Uterus (tissue), 4 donors: ENCODE data around the gene SLC25A21. TPM values are rescaled to one million over a fixed set of nuclear protein-coding genes. Genes with fewer than 3 reads are reported as not detected.

Experiments
- DNase-seq, 2 donors: peaks; one replicate each; pipeline ENCODE4 v3.0.0-alpha.2; 2019 to 2020
- H3K27ac ChIP-seq, 2 donors: fragments of 200-600 bp; sonication (generic); 1 replicate in 1 of 2; 2 replicates in 1 of 2; pipeline ENCODE4 v1.5.1; 2016 to 2018
- H3K27me3 ChIP-seq, 2 donors: fragments of 200-600 bp; sonication (generic); one replicate each; pipeline ENCODE4 v1.5.1; 2018 to 2019; ENCODE audit warnings: control low read depth in 1 of 2
- H3K36me3 ChIP-seq, 2 donors: fragments of 200-600 bp; sonication (generic); one replicate each; pipeline ENCODE4 v1.5.1; 2019; ENCODE audit warnings: control low read depth in 1 of 2
- H3K4me1 ChIP-seq, 2 donors: fragments of 200-600 bp; sonication (generic); one replicate each; pipeline ENCODE4 v1.5.1; 2018 to 2019; ENCODE audit warnings: control low read depth in 1 of 2
- H3K4me3 ChIP-seq, 2 donors: fragments of 200-600 bp; sonication (generic); 1 replicate in 1 of 2; 2 replicates in 1 of 2; pipeline ENCODE4 v1.5.1; 2018 to 2019; ENCODE audit warnings: mild to moderate bottlenecking in 1 of 2
- H3K9me3 ChIP-seq, 2 donors: fragments of 200-600 bp; sonication (generic); one replicate each; pipeline ENCODE4 v1.5.1; 2019; ENCODE audit warnings: control low read depth in 1 of 2
- CTCF ChIP-seq, 4 experiments: fragments of 200-600 bp in 2 of 4; fragments of 450-650 bp in 2 of 4; sonication (generic) in 2 of 4; IDR thresholded peaks; one replicate each; pipeline ENCODE4 v1.5.1; 2016 to 2019; ENCODE audit warnings: antibody characterized with exemption in 4 of 4, mild to moderate bottlenecking in 2 of 4, moderate library complexity in 1 of 4
- POLR2A ChIP-seq, 2 donors: fragments of 450-650 bp; IDR thresholded peaks; one replicate each; pipeline ENCODE4 v1.6.1; 2016; ENCODE audit warnings: antibody characterized with exemption in 2 of 2, mild to moderate bottlenecking in 1 of 2, moderate library complexity in 1 of 2
- intact Hi-C: fragments of 100-400 bp; cut with DNase I; formaldehyde crosslinking; loops from one replicate; pipeline ENCODE4 v1.15.1; 2023; ENCODE audit warnings: low total_unique reads
- total RNA-seq, 4 donors: library from RNA; depleted of rRNA in 3 of 4; stranded (reverse); fragments of >200 nt in 3 of 4; gene quantifications; one replicate each; pipeline versions ENCODE4 v1.1.0 to v1.2.4, GENCODE V29; 2014 to 2023
- donor health status: DM: yes; HTN: yes; CAD: no.

The SLC25A21 gene
- total RNA-seq, 4 donors from 2014 or later: under 0.01 to 3.0 (median 2.0) TPM; not detected in 1

GRCh38 chr14:37054144-37054543, 118.3 kb downstream of the SLC25A21 start:
- DNase-seq: no peak
- Histone ChIP-seq H3K27me3 (no peaks in the 10 kb centered on the region), H3K4me1 (no peaks in the 10 kb centered on the region), H3K36me3 (no peaks in the 10 kb centered on the region), H3K4me3 (no peak overlapping the region), H3K27ac (no peak overlapping the region), H3K9me3 (no peaks in the 10 kb centered on the region)
- TF ChIP-seq CTCF (IDR thresholded peaks at IDR 0.05) (no peak), POLR2A (IDR thresholded peaks at IDR 0.05) (no peak)
- intact Hi-C loops: no loop called here

- no peaks in the 10 kb centered on the region for H3K9me3 ChIP-seq
- H3K4me1 ChIP-seq: no peaks in the 10 kb centered on the region
- intact Hi-C loops: no loop called here
- H3K4me3 ChIP-seq: no peak overlapping the region
- DNase-seq: no peak
- no peaks in the 10 kb centered on the region for H3K36me3 ChIP-seq
- no peak overlapping the region for H3K27ac ChIP-seq
- TF ChIP-seq CTCF (IDR thresholded peaks at IDR 0.05) (no peak), POLR2A (IDR thresholded peaks at IDR 0.05) (no peak)
- H3K27me3 ChIP-seq: no peaks in the 10 kb centered on the region
Measured at GRCh38 chr14:37051680-37052079, 120.7 kb downstream of the SLC25A21 start.

GRCh38 chr14:37051153-37051552, 121.3 kb downstream of the SLC25A21 start:
- no peak for TF ChIP-seq POLR2A (IDR thresholded peaks at IDR 0.05)
- TF ChIP-seq CTCF (IDR thresholded peaks at IDR 0.05): no peak
- Histone ChIP-seq H3K27ac (no peak overlapping the region), H3K4me3 (no peak overlapping the region), H3K27me3 (no peaks in the 10 kb centered on the region), H3K9me3 (no peaks in the 10 kb centered on the region), H3K36me3 (no peaks in the 10 kb centered on the region), H3K4me1 (no peaks in the 10 kb centered on the region)
- no peak for DNase-seq
- intact Hi-C loops: no loop called here

GRCh38 chr14:37048666-37049071, 123.7 kb downstream of the SLC25A21 start:
- TF ChIP-seq POLR2A (IDR thresholded peaks at IDR 0.05) (no peak), CTCF (IDR thresholded peaks at IDR 0.05) (no peak)

GRCh38 chr14:37047996-37048395, 124.4 kb downstream of the SLC25A21 start:
- H3K4me3 ChIP-seq: no peak overlapping the region

More at GRCh38 chr14:37048666-37049071, 123.7 kb downstream of the SLC25A21 start:
- no peak overlapping the region for H3K4me3 ChIP-seq
- H3K4me1 ChIP-seq: no peaks in the 10 kb centered on the region
- H3K9me3 ChIP-seq: no peaks in the 10 kb centered on the region
- no peak for DNase-seq
- H3K27me3 ChIP-seq: no peaks in the 10 kb centered on the region
- H3K36me3 ChIP-seq: no peaks in the 10 kb centered on the region
- no peak overlapping the region for H3K27ac ChIP-seq
- intact Hi-C loops: no loop called here

More at GRCh38 chr14:37047996-37048395, 124.4 kb downstream of the SLC25A21 start:
- Histone ChIP-seq H3K27ac (no peak overlapping the region), H3K36me3 (no peaks in the 10 kb centered on the region), H3K4me1 (no peaks in the 10 kb centered on the region), H3K27me3 (no peaks in the 10 kb centered on the region), H3K9me3 (no peaks in the 10 kb centered on the region)
- TF ChIP-seq POLR2A (IDR thresholded peaks at IDR 0.05): no peak
- TF ChIP-seq CTCF (IDR thresholded peaks at IDR 0.05): no peak
- no peak for DNase-seq
- intact Hi-C loops: no loop called here
